ENCODE measurements around the gene SNCAIP.
"Not testable (repeated sequence)": the region's sequence is repeated elsewhere in the genome, so short reads cannot be mapped to it uniquely, and the experiment has no call there.

The SNCAIP gene

GRCh38 chr5:122314036-122314435 is 2.0 kb downstream of the SNCAIP start:
- DNase-seq (ENCODE audit: low read depth in 2 of 2): no peak

DNA sequence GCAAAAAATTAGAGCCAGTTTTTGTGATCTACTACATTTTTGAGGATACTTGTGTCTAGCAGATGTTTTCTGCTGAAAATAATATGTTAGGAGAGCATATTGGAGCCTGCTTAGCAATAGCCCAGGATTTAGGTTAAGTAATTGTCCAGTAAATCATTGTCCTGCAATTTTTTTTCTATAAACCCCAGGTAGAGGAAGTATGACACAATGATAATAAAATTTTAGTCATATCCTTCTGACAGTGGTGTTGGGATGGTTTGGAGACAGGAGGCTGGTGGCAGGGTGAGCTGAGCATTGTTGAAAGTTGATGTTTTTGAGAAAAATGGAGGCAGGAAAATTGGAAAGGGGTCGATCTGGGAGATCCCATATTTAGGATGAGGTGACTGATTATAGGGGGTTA is 3.5 kb downstream of the SNCAIP start:
- DNase-seq (ENCODE audit: low read depth in 2 of 2): no peak

- DNase-seq (ENCODE audit: low read depth in 2 of 2): no peak
Observed at GRCh38 chr5:122316656-122317055, 4.6 kb downstream of the SNCAIP start.

- no peak for DNase-seq (ENCODE audit: low read depth in 2 of 2)
Observed at GRCh38 chr5:122319897-122320296, 7.9 kb downstream of the SNCAIP start.

DNA sequence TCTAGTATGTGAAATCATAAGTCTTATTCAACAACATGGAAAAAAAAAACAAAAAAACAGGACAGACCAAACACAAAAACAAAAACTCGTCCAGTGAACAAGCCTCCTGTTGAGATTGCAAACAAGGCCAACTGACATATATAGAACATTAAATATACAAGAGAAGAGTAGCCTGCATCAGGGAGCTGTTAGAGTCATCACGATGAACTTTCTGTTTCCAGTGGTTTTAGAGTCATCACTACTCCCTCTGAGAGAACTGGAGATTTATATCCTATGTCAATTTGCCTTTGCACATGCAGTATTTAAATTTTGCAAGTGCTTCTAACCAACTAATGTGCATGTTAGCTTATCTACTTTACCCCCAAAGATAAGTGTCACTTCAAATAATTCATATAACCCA is 9.9 kb downstream of the SNCAIP start:
- DNase-seq (ENCODE audit: low read depth in 2 of 2): no peak

- DNase-seq (ENCODE audit: low read depth in 2 of 2): no peak
Observed at GRCh38 chr5:122322801-122323548, 10.9 kb downstream of the SNCAIP start.

DNA sequence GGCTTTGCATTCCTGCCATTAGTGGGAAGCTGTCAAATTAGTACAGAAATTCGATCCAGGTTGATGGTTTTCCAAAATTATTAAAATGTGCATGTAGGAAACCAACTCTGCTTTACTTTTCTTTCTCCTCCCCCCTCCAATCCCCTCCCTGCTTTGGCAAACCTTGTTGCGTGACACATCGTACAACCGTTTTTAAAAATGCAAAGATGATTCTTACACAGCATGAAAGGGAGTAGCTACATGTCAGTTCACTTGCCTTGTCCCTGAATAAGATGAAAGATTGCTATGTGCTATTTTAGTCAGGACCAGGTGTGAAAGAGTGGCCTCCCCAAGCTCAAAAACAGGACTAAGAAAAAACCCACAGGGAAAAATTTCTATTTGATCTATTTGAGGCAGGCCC is 11.7 kb downstream of the SNCAIP start:
- no peak for DNase-seq (ENCODE audit: low read depth in 2 of 2)

DNA sequence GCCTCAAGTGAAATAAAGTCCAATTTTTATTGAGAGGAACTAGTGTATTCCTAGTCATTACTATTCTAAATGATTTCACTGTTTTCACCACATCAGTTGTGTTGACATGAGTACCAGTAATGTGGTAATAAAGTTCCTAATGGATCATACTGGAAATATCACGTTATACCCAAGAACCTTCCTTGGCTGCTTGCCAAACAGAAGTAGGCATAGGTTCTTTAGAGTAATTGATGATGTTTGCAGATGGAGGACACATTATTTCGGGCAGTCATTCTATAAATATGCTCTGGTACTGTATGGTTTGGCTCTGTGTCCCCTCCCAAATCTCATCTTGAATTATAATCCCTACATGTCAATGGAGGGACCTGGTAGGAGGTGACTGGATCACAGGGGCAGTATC is 15.1 kb downstream of the SNCAIP start:
- no peak for DNase-seq (ENCODE audit: low read depth in 2 of 2)

DNA sequence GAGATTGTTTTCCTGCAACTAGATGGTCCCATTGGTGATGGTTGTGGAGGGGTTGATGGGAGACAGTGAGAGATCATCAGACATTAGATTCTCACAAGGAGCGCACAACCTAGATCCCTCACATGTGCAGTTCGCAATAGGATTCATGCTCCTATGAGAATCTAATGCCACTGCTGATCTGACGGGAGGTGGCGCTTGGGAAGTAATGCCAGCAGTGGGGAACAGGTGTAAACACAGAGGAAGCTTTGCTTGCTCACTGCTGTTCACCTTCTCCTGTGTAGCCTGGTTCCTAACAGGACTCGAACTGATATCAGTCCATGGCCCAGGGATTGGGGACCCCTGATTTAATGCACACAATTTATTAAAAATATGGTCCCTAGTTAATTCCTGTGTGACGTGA is 18.8 kb downstream of the SNCAIP start:
- no peak for DNase-seq (ENCODE audit: low read depth in 2 of 2)

DNA sequence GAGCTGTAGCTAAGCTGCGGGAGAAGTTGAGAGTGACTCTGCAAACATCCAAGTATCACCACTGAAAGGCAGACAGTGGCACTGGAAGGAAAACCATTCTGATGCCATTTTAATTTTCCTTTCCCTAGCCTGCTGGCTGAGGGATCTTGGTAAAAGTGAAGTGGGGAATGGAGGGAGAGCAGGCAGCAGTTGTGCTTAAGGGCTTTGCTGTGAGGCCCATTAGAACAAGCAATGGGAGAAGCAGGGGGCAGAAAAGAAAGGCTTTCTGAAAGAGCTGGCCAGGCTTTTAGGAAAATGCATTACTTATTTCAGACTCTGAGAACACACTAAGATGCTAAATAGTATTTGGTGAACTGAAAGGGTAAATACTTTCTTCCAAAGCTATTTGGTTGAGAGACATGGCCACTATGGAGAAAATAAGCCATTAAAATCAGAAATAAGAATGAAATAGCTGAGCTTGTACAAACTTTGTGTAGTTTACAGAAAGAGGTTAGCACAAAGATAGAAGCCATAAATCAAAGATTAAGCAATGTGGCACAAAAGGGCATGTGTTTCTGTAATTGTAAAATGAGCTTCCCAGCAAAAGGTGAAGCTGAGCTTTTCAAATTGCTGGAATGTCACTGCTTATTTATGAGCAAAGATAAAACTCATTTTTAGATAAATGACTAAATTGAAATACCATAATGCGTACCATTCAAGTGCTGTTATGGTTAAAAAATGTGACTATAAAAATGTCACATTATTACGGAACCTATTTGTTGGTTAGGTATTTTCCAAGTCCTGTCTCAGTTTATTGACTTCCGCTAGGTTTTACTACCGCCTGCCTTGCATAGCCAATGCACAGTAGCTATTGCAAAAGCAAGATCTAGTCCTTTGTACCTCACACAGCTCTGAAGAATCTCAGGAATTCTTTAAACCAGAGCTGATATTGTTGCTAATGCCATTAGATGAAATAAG is 20.8 kb downstream of the SNCAIP start:
- DNase-seq (ENCODE audit: low read depth in 2 of 2): no peak

DNA sequence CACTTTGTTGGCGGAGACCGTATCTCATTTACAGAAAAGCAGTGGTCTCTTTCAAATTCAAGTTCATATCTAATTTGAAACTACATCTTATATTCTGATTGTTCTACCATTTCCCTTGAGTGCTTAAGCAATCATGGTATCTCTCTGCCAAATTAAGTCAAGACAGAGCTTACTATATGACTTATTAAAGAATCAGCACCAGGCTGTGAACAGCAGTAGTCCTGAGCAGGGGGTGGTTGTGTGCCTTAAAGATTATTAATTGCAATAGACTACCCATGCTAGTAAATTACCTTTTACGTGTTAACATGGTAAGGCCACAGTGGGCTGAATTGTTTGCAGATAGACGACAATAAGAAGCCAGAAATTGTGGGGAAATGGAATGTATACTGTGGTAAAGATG is 21.5 kb downstream of the SNCAIP start:
- no peak for DNase-seq (ENCODE audit: low read depth in 2 of 2)

GRCh38 chr5:122339591-122339990 is 27.6 kb downstream of the SNCAIP start:
- DNase-seq (ENCODE audit: low read depth in 2 of 2): no peak

- no peak for DNase-seq (ENCODE audit: low read depth in 2 of 2)
Observed at GRCh38 chr5:122341087-122341486, 29.1 kb downstream of the SNCAIP start.

- DNase-seq (ENCODE audit: low read depth in 2 of 2): no peak
Observed at GRCh38 chr5:122342256-122342655, 30.2 kb downstream of the SNCAIP start.

DNA sequence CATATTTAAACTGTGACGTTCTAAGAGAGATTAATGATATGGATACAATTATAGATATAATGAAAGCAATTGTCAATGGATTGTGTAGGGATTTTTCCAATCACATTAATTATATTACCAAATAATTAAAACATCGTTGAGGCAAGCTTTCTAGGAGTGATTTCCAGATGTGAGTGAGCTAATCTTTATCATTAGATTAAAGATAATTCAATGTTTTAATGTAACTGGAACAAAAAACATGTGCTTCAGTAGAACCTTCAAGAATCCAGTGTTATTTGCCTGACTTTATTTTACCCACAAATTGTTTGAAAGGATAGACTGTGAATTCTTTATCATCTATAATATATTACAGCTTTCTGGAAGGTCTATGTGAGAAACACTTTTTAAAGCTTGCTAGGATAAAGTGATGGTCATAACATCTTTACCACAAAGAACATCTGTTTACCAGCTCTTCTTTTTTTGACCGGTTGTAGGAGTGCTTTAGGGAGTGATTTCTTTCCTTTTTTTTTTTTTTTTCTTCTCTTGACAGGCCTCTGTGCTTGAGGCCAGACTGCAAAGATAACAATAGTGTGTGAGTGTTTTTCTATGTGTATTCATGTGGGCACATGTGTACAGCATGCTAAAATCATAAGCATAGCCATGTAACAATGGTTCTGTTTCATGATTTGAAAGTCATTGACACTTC is 35.0 kb downstream of the SNCAIP start:
- DNase-seq (ENCODE audit: low read depth in 2 of 2): no peak

DNA sequence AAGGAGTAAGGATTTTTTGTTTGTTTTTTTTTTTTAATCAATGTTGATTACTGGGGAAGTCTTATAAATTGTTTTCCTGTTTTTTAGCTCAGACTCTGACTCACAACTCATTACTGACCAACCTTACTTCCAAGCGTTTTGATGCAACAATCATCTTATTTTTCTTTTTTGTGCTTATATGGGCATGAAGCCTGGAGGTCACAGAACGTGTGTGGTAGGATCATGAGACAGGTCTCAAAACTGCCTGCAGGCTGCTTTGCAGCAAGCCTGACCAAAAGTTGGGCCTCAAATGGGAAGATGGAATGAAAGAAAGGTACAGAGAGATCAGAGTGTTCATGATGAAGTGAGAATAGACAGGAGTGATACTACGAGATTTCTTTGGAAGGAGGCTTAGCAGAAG is 38.5 kb downstream of the SNCAIP start:
- no peak for DNase-seq (ENCODE audit: low read depth in 2 of 2)

GRCh38 chr5:122351416-122352157 is 39.5 kb downstream of the SNCAIP start:
- DNase-seq (ENCODE audit: low read depth in 2 of 2): no peak

GRCh38 chr5:122352331-122352730 is 40.3 kb downstream of the SNCAIP start:
- no peak for DNase-seq (ENCODE audit: low read depth in 2 of 2)

DNA sequence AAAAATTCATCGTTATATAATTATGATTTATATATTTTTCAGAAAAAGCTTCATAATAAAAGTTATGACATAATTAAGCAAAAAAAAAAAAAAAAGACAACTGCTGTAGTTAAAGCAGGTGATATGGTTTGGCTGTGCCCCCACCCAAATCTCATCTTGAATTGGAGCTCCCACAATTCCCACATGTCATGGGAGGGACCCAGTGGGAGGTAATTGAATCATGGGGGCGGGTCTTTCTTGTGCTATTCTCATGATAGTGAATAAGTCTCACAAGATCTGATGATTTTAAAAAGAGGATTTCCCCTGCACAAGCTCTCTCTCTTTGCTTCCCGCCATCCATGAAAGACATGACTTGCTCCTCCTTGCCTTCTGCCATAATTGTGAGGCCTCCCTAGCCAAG is 41.3 kb downstream of the SNCAIP start:
- DNase-seq (ENCODE audit: low read depth in 2 of 2): not testable (repeated sequence)

DNA sequence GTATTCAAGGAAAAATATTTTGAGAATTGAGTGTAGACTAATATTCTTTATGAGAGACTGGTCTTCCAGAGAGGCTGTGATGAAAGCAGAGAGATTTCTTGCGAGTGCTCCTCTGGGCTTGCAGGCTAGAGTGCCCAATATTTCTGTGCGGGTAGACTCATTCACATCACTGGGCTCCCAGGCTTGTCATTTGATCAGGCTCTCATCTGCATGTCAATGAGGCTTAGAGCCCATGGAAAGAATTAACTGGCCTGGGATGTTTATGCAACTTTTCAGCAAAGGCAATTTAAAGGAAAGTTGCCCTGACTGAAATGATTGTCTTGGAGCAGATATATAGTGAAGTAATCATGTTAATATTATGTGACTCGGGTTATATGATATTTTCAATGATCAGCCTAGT is 42.3 kb downstream of the SNCAIP start:
- DNase-seq (ENCODE audit: low read depth in 2 of 2): no peak

DNA sequence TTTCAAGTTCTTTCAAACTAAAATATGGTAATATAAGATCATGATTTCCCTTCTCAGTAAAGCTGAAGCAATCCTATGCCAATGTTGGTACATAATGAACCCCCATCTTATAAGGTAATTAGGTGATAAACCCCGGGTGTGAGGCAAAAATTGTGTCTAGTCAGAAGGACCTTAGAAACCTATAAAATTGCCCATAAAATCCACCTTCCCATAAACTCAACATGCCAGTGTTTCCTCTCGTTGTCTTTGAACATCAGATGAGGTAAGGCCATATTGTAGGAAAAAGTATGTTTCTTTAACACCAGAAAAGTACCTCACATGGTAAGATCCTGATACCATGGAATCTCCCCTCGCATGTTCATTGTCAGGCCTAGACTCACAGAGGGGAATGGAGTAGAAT is 43.3 kb downstream of the SNCAIP start:
- DNase-seq (ENCODE audit: low read depth in 2 of 2): no peak

DNA sequence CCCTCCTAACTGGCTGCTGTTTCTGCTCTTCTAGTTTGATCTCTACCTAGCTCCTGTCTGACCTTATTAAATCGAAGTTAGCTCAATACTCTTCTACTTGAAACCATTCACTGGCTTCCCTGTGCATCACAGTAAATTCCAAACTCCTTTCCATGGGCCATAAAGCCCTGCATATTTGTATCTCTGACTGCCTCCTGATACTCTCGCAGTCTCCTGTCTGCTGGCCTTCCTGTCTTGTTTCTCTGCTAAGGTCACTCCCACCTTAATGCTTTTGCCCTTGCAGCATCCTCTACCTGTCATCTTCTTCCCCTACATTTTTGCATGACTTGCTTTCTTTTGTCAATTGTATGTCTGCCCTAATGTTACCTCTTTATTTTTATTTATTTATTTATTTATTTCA is 44.8 kb downstream of the SNCAIP start:
- DNase-seq (ENCODE audit: low read depth in 2 of 2): no peak

All from activated CD8-positive, alpha-beta memory T cell treated with anti-CD3 and anti-CD28 coated beads for 4 hours (primary cell).